SK-N-MC (cell line): ENCODE data around the gene TMEM175.

Experiments
- EZH2 ChIP-seq: fragments of 200-600 bp; sonication (generic); IDR thresholded peaks from one replicate; pipeline ENCODE4 v1.6.1; 2017; ENCODE audit warnings: antibody characterized with exemption
- FOXP2 ChIP-seq: optimal IDR thresholded peaks from 2 replicates; pipeline ENCODE3; 2011; ENCODE audit warnings: mild to moderate bottlenecking, moderate library complexity; ENCODE audit not compliant: insufficient read depth; ENCODE audit errors: extremely low read length, control extremely low read depth
- POLR2AphosphoS5 ChIP-seq: IDR thresholded peaks from 2 replicates; pipeline ENCODE4 v1.6.1; 2012; ENCODE audit warnings: mild to moderate bottlenecking, low read depth, low read length, borderline replicate concordance

DNA sequence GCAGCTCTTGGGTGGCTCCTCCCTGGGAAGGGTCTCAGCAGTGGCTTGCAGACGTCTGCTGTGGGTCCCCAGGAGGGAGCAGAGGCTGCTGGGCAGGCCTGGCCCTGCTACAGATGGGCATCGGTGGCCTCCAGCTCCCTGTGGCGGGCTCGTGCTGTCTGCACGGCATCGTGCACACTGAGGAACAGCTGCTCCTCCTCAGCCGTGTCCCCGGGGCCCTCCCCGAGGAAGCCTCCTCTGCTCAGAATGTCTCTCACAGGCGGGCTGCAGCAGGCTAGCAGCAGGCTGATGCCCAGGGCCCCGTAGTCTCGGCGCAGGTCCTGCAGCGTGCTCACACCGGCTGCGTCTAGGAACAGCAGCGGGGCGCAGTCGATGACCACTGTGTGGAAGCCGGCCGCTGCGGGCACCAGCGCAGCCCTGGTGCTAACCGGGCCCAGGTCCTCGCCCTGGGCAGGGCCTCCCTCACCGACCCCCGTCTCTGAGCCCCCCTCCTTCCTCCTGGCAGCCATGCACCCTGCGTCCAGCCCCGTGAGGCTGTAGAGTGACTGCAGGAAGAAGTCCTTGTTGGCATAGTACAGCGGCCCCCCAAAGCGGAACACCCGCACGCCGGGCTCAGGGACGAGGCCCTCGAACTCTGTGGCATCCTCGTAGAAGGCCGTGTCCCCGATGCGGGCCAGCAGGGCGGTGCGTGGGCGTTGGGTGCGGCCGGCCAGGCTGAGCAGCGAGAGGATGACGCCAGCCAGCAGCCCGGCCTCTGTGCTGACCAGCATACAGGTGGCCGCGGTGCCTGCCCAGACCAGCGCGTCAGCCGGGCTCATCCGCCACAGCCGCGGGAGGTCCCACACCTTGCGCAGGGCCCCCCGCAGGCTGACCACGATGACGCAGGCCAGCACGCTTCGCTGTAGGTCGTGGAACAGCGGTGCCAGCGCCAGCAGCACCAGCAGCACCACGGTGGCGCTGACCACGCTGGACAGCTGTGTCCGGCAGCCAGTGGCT is 56.8 kb downstream of the TMEM175 start:
- TF ChIP-seq EZH2: no peak
- no peak for TF ChIP-seq POLR2AphosphoS5
- no peak for TF ChIP-seq FOXP2
